ENCODE measurements around the gene DPEP2NB.

GRCh38 chr16:68037841-68038597, 22.3 kb upstream of the DPEP2NB start:
- TF ChIP-seq CTCF (IDR thresholded peaks at IDR 0.05 in 4 of 5, conservative IDR thresholded peaks at IDR 0.05 in 1 of 5) (no peak), POLR2A (IDR thresholded peaks at IDR 0.05) (no peak)
